ENCODE data around the gene PTPRR.

PTPRR gene

DNA sequence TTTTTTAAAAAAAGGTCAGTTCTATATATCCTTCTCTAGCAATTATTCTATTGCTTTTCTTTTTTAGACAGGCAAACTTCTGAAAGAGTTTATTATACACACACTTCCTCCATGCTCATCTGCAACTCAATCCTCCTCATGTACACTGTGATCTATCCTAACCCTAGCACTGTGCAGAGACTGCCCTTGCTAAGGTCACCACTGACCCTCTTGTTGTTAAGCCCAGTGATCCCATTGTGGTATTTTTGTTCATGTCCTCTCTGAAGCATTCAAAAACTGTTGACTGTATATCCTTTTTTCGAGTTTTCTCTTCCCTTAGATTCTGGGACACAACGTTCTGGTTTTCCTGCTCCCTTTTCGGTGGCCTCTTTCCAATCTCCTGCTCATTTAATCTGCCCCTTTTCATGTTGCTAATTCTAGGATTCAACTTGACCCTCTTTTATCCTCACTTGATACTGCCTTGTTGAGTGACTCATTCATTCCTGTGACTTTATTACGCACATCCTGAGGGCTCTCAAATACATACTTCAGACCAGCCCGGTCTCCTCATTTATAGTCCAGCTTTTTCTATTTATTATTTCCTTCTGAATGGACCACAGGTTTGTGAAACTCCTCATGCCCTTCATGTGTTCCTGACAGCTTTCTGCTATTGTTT lies 229.4 kb downstream of the PTPRR start:
- no peak for TF ChIP-seq Cebpa-rat (IDR thresholded peaks at IDR 0.05)
- H3K27me3 ChIP-seq = no peaks in the 10 kb centered on the region
- no peak overlapping the region for H3K27ac ChIP-seq
- no peaks in the 10 kb centered on the region for H4K20me1 ChIP-seq
- H3K4me3 ChIP-seq = no peak overlapping the region
- H3K36me3 ChIP-seq = no peaks in the 10 kb centered on the region
- H3K9me3 ChIP-seq = no peaks in the 10 kb centered on the region
- no peak overlapping the region for H3K9ac ChIP-seq
- H3K4me1 ChIP-seq = no peaks in the 10 kb centered on the region
- H3K4me2 ChIP-seq = no peak overlapping the region

GRCh38 chr12:70686907-70687306 lies 233.6 kb downstream of the PTPRR start:
- Histone ChIP-seq H3K27me3 (no peaks in the 10 kb centered on the region), H4K20me1 (no peaks in the 10 kb centered on the region)

DNA sequence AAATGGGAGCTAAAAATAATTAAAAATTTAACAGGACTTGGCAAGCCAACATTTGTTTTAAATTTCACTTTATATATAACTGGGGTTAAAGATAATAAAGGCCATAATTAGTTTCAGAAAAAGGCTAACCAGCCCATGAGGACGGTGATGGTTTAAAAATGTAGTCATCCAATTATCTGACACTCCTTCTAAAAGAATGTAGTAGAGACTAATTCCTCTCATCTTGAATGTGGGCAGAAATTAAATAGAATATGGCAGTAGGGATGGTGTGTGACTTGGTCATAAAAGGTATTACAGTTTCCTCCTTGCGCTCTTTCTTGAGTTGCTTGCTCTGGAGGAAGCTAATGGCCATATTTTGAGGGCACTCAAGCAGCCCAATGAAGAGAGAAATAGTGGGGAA lies 234.2 kb downstream of the PTPRR start:
- no peak for TF ChIP-seq Cebpa-rat (IDR thresholded peaks at IDR 0.05)
- Histone ChIP-seq H3K27me3 (no peaks in the 10 kb centered on the region), H3K9me3 (no peaks in the 10 kb centered on the region), H3K36me3 (no peaks in the 10 kb centered on the region), H3K4me3 (no peak overlapping the region), H3K9ac (no peak overlapping the region), H4K20me1 (no peaks in the 10 kb centered on the region), H3K4me1 (no peaks in the 10 kb centered on the region), H3K4me2 (no peak overlapping the region), H3K27ac (no peak overlapping the region)

More at GRCh38 chr12:70686907-70687306, 233.6 kb downstream of the PTPRR start:
- H3K36me3 ChIP-seq = no peaks in the 10 kb centered on the region
- no peak for TF ChIP-seq Cebpa-rat (IDR thresholded peaks at IDR 0.05)
- no peaks in the 10 kb centered on the region for H3K4me1 ChIP-seq
- H3K9me3 ChIP-seq = no peaks in the 10 kb centered on the region
- no peak overlapping the region for H3K4me2 ChIP-seq
- H3K27ac ChIP-seq = no peak overlapping the region
- no peak overlapping the region for H3K9ac ChIP-seq
- H3K4me3 ChIP-seq = no peak overlapping the region

GRCh38 chr12:70683976-70684375 lies 236.6 kb downstream of the PTPRR start:
- no peak overlapping the region for H3K4me3 ChIP-seq
- no peak for TF ChIP-seq Cebpa-rat (IDR thresholded peaks at IDR 0.05)
- no peaks in the 10 kb centered on the region for H3K36me3 ChIP-seq

GRCh38 chr12:70671698-70672097 lies 248.8 kb downstream of the PTPRR start:
- Histone ChIP-seq H4K20me1 (no peaks in the 10 kb centered on the region), H3K36me3 (no peaks in the 10 kb centered on the region)

More at GRCh38 chr12:70683976-70684375, 236.6 kb downstream of the PTPRR start:
- H3K4me2 ChIP-seq = no peak overlapping the region
- H3K27ac ChIP-seq = no peak overlapping the region
- H4K20me1 ChIP-seq = no peaks in the 10 kb centered on the region
- no peaks in the 10 kb centered on the region for H3K9me3 ChIP-seq
- H3K9ac ChIP-seq = no peak overlapping the region
- H3K27me3 ChIP-seq = no peaks in the 10 kb centered on the region
- H3K4me1 ChIP-seq = no peaks in the 10 kb centered on the region

DNA sequence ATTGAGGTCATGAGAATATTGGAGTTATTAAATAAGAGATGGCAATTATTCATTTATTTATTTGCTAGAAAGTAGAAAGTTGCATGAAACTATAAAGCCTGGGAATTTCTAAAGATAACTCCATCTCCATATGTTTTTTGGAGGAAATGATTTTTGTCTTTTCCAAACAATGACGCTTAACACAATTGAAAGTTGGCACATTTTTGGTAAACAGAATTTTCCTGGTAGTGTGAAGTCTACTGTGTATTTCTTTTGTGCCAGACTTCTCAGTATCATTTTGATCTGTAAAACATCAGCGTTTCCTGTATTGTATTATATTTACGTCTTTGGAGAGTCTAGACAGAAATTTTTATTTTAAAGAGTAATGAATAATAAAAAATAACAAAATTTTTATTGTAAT lies 249.6 kb downstream of the PTPRR start:
- Histone ChIP-seq H3K9ac (no peak overlapping the region), H4K20me1 (no peaks in the 10 kb centered on the region), H3K27me3 (no peaks in the 10 kb centered on the region), H3K27ac (no peak overlapping the region), H3K4me3 (no peak overlapping the region), H3K9me3 (no peaks in the 10 kb centered on the region), H3K36me3 (no peaks in the 10 kb centered on the region), H3K4me2 (no peak overlapping the region), H3K4me1 (no peaks in the 10 kb centered on the region)
- TF ChIP-seq Cebpa-rat (IDR thresholded peaks at IDR 0.05) = no peak

More at GRCh38 chr12:70671698-70672097, 248.8 kb downstream of the PTPRR start:
- Histone ChIP-seq H3K4me3 (no peak overlapping the region), H3K4me1 (no peaks in the 10 kb centered on the region), H3K9ac (no peak overlapping the region), H3K4me2 (no peak overlapping the region), H3K27ac (no peak overlapping the region), H3K27me3 (no peaks in the 10 kb centered on the region), H3K9me3 (no peaks in the 10 kb centered on the region)
- no peak for TF ChIP-seq Cebpa-rat (IDR thresholded peaks at IDR 0.05)

DNA sequence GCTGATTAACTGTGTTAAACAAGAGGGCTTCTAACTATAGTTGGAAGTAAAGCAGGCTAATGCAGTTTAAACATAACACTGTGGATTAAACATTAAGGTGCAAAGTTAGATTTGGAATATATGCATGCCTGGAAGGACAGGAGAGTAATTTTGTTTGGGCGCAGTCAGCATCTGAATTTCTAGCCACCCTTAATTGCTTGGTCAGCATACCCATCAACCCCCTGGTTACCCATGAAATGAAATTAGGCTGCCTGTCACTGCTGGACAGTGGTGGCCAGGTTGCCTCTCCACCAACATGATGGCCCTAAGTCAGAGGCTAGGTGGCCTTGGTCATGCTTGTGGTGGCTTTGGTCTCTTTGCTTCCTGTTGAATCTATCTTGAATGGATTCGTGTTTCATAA lies 253.3 kb downstream of the PTPRR start:
- H3K27me3 ChIP-seq = no peaks in the 10 kb centered on the region
- H3K4me2 ChIP-seq = no peak overlapping the region
- no peak for TF ChIP-seq Cebpa-rat (IDR thresholded peaks at IDR 0.05)
- H3K9ac ChIP-seq = no peak overlapping the region
- no peaks in the 10 kb centered on the region for H3K4me1 ChIP-seq
- H3K27ac ChIP-seq = no peak overlapping the region
- H3K9me3 ChIP-seq = no peaks in the 10 kb centered on the region
- H3K4me3 ChIP-seq = no peak overlapping the region
- no peaks in the 10 kb centered on the region for H3K36me3 ChIP-seq
- H4K20me1 ChIP-seq = no peaks in the 10 kb centered on the region

DNA sequence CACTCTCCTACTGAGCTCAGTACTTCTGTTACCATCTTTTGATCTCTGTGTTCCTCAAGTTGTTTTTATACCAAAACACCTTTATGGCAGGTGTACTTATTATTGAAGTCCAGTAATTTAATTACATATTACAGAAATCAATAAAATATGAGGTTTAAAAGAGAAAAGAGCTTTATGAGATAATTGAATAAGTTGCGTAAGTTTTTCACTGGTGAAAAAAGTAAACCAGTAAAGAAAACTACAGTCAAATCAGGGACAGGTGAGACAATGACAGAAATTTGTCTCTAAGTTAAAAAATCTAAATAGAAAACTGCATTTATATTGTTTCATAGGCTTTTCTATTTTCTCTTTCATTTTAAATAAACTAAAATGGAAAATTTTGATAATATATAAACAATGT lies 254.2 kb downstream of the PTPRR start:
- no peak overlapping the region for H3K4me2 ChIP-seq
- H3K9ac ChIP-seq = no peak overlapping the region
- no peaks in the 10 kb centered on the region for H3K36me3 ChIP-seq
- no peak overlapping the region for H3K4me3 ChIP-seq
- H3K9me3 ChIP-seq = no peaks in the 10 kb centered on the region
- no peaks in the 10 kb centered on the region for H4K20me1 ChIP-seq
- no peaks in the 10 kb centered on the region for H3K27me3 ChIP-seq
- no peak overlapping the region for H3K27ac ChIP-seq
- no peak for TF ChIP-seq Cebpa-rat (IDR thresholded peaks at IDR 0.05)
- no peaks in the 10 kb centered on the region for H3K4me1 ChIP-seq

DNA sequence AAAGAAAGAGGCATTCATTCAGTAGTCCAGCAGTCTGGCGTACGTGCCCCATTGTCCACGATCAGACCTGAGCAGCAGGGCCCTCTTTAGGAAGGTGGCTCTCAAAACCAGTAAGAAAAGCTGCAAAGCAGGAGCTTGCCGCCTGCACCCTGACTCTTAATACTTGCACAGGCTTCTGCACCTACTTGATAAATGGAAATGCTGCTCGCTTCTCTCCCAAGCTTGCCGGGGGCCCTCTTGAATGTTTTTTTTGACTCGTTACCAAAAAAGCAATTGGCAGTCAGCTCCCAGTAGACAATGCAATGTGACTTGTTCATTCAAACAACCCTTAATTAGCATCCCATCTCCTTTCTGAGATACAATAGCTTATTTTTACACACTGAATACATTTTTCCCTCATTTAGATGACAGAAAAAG lies 256.1 kb downstream of the PTPRR start:
- Histone ChIP-seq H3K4me2 (no peak overlapping the region), H4K20me1 (no peaks in the 10 kb centered on the region), H3K9ac (no peak overlapping the region), H3K27me3 (no peaks in the 10 kb centered on the region), H3K4me1 (no peaks in the 10 kb centered on the region), H3K4me3 (no peak overlapping the region), H3K27ac (no peak overlapping the region), H3K9me3 (no peaks in the 10 kb centered on the region), H3K36me3 (no peaks in the 10 kb centered on the region)
- no peak for TF ChIP-seq Cebpa-rat (IDR thresholded peaks at IDR 0.05)

- Histone ChIP-seq H3K4me3 (no peak overlapping the region), H3K9ac (no peak overlapping the region), H3K9me3 (no peaks in the 10 kb centered on the region), H3K36me3 (no peaks in the 10 kb centered on the region), H3K4me2 (no peak overlapping the region), H3K27ac (no peak overlapping the region), H3K4me1 (no peaks in the 10 kb centered on the region), H4K20me1 (no peaks in the 10 kb centered on the region), H3K27me3 (no peaks in the 10 kb centered on the region)
- no peak for TF ChIP-seq Cebpa-rat (IDR thresholded peaks at IDR 0.05)
Measured at GRCh38 chr12:70663838-70664237, 256.7 kb downstream of the PTPRR start.
